ENCODE results near the gene FRY. TPM values are rescaled to one million over a fixed set of nuclear protein-coding genes. Genes with fewer than 3 reads are reported as not detected.

FRY gene
- total RNA-seq, 1 experiment from 2014 or later, result 11.7 TPM

DNA sequence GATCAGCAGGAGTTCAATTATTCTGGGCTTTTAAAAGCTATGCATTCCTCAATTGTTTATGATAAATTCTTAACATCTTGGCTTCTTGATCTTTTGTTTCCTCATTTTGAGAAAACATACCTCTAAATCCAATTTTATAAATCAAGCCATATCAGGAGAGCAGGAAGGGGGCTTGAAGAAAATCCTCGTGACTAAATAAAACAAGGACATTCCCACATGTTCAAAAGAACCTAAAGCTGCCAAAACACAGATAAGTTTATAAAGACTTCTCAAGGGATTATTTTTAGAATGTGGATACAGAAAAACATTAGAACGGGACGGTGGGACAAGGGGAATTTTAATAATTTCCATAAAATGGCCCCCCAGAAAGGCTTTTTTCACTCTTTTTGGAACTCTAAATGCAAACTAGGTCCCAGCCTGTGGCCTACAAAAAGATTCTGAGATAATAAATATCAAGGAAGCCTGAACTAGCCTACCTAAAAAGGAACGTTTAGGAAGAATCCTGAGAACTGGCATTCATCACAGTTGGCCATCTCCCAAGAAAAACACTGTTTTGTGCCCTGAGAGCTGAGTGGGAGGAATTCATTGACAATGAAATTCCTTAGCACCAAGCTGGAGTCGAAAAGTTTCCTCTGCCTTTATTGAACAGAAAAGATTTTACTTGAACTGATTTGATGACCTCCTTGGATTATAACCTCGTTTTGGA lies 253.5 kb downstream of the FRY start:
- no peak for DNase-seq (ENCODE audit: extremely low read depth, low read depth)

DNA sequence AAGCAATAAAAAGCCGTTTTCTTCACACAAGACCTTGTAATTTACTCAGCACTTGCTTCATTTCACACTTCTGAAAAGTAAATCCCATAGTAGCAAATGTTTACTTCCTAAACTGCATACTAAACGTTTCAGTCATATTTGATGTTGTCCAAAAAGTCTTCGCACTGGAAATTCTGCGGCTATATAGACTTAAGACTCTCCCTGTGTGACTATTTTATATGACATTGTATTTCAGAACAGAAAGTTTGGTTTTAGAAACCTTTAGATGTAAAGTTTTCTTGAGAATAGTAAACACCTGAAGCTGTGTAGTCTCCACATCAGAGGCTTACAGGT lies 254.0 kb downstream of the FRY start:
- DNase-seq (ENCODE audit: extremely low read depth, low read depth), result no peak

DNA sequence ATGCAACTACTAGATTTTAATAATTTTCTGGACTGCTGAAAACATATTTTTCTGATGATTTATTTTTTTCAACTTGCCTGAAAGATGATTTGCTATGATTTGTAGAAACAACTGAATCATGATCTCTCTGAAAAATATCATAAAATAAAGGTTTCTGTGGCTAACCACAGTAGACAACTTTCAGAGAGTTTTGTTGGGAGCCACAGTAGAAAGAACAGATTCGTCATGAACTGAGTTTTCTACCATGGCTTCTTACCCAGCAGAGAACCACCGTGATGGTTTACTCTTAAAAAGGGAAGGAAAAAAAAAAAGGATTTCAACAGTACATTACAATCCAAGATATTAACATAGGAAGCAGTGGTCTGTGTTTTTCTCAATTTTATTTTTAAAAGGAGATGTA lies 265.6 kb downstream of the FRY start:
- DNase-seq (ENCODE audit: extremely low read depth, low read depth), result no peak

DNA sequence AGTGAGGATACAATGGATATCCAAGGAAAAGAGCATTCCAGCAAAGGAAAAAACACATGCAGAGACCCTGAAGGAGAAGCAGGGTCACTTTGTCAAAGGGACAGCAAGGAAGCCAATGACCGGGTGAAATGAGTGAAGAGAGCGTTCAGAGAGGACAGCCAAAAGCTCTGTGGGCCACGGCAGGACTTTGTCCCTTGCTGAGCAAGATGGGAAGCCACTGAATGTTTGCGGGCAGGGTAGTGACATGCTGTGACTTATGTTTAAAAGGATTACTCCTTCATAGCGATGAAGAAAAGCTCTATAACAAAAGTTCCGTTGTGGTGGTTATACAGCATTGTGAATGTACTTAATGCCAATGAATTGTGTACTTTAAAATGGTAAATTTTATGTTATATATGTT lies 267.1 kb downstream of the FRY start:
- no peak for DNase-seq (ENCODE audit: extremely low read depth, low read depth)

DNA sequence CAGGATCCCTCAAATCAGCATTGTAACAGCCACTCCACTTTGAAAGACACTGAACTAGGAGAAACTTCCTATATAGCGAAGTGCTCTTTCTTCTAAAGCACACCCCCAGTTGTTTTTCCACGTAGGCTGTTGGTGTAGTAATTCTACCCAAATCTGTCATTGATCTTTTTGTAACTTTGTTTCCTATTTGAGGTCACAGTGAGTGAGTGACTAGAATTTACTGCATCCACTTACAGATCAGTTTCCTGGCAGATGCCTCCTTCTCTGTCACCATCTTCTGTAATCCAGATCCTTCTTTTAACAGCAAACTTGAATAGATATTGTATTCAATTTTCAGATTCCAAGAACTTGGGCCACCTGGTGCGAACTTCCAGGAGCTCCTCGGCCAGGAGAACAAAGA lies 268.3 kb downstream of the FRY start:
- no peak for DNase-seq (ENCODE audit: extremely low read depth, low read depth)

DNA sequence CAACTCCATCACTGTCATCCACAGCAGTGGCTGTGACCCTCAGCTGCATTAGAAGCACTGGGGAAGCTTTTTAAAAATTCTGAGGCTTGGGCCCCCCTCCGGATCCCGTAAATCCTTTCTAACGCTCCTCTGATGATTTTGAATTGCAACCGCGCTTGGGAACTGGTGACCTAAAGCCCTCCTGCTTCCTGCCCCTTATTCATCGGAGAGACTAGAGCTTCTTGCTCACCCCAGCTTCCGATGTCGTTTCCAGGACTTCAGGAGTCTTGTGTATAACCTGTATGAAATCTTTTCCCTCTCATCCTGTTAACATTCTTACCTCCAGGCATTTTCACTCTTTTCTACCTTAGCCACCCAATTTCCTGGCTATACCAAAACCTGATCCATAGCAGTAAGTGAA lies 268.8 kb downstream of the FRY start:
- no peak for DNase-seq (ENCODE audit: extremely low read depth, low read depth)

DNA sequence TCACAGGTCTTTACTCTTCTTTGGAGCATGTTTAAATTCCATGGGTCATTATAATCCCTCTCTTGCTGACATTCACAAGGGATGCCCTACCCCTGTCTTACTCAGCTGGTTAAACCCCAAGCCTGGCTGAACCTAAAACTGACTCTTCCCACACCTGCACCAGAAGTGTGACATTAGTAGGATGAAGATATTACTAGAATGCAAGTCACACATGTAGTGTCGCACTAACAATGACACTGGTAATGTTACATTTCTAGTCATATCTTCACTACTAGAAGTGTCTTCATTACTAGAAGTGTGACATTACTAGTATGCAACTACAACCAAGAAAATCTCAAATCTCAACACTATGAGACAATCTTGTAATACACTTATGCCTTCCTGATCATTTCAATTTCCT lies 269.3 kb downstream of the FRY start:
- DNase-seq (ENCODE audit: extremely low read depth, low read depth), result no peak

DNA sequence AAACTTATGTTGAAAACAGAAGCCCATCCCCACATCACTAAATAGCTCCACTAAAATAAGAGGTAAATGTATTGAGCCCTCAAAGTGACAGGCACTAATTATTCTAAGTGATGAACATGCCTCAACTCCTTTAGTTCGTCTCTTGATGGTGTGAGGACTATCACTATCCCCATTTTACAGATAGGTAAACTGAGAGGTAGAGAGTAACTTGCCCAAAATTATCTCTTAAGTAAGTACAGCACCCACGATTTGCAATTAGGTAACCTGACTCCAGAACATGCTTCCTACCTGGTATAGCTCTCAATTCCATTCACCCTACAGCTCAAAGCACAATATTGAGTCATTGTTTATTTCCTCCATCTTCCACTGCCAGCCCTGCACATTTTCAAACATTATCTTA lies 270.9 kb downstream of the FRY start:
- DNase-seq (ENCODE audit: extremely low read depth, low read depth), result no peak

DNA sequence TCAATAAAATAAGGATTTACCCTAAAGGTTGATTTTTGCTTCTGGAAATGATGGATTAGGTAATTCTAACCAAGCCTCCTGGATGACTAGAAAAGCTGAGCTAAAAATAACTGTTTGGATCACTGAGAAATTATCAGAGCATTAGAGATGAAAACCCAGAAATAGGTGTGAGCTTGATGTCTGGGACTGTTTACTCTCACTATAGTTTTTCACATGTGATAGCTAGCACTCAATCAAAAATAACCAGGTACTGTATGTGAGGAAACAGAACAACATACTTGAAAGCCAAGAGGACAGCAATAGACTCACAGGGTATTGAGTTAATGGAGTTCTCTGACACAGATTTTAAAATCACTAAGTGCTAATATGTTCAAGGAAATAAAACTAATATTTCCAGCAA lies 274.1 kb downstream of the FRY start:
- DNase-seq (ENCODE audit: extremely low read depth, low read depth), result no peak

DNA sequence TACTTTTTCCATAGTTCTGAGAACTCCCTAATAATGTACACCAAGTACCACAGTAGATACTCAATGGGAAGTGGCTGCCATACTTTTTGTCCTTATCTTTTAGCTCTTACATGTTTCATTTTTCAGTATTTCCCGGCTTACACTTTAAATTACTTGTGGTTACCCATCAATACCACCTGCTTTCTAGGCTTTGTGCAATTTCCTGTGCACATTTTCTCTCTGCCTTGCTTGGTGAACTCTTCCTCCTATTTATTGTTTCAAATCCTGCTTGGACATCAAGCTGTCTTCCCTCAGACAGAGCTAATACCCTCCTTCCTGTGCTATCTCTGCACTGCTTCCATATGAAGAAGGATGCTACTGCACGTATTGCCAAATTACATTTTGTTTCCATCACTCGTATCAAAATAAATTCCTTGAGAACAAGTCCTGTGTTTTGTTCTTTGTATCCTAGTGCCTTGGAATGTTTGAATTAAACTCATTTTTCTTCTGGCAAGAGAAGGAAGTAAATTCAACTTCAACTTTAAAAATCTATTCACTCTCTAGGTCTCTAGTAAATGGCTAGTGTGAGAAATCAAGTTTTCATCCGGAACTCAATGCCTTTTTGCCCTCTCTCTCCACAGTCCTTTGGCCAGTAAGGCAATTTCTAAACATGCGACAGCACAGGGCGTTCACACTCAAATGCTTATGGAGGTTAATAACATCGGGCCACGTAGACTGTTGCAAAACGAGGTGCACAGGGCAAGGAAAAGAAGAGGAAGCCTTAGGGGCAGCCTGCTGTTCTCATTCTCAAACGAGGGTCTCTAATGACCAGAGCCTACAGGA lies 277.9 kb downstream of the FRY start:
- DNase-seq (ENCODE audit: extremely low read depth, low read depth), result peak; percentile 1

DNA sequence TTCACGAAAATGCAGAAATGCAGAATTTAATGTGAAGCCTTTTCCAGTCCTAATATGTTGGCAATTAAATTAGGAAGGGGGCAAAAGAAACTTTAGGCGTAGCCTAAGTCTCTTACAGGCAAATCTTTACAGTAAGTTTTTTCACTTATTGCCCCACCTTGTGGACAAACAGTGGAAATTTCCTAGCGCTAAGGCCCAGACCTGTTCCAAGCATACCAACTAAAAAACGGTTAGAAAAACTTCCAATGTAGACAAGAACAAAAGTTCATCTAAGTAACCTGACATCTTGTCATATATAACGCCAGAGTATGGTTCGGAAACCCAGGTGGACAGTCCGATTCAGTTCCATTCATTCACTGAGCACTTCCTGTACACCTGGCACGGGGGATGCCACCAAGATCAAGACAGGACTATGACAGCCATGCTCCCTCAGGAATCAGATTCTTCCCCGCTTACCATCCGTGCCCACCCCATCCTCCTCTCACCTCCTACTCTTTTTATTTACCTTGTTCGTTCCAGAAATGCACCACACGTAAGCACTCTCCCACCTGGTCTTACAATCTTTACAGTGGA lies 278.6 kb downstream of the FRY start:
- peak; percentile 46 for DNase-seq (ENCODE audit: extremely low read depth, low read depth)

DNA sequence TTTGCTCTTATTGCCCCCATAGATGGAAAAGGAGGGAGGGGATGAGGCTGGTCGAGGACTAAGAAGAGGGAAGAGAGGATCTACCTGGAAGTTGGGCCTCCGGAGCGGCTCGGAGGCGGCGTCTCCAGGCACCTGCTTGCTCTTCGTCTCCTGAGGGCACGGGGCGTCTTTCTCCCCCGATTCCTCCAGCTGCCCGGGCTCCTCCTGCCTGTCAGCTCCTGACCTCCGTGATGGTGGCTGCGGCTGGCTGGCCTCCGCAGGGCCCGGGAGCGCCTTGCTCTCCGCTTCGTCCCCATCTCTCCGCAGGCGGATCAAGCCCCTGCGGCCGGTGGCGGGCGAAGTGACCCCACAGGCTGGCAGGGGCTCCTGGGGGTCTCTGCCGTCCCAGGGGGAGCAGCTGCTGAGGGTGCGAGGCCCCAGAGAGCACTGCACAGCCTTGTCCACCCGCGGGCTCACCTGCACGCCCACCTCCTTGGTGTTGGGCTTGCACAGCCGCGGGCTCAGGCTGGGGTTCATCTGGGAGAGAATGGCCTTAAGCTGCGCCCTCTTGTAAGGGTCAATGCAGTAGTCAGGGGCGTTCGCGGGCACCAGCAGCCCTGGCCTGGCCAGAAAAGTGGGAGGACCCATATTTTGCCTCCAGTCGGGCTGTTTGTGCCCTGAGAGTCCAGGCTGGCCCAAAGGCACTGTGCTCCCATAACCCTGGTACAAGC lies 279.8 kb downstream of the FRY start:
- DNase-seq (ENCODE audit: extremely low read depth, low read depth), result no peak

DNA sequence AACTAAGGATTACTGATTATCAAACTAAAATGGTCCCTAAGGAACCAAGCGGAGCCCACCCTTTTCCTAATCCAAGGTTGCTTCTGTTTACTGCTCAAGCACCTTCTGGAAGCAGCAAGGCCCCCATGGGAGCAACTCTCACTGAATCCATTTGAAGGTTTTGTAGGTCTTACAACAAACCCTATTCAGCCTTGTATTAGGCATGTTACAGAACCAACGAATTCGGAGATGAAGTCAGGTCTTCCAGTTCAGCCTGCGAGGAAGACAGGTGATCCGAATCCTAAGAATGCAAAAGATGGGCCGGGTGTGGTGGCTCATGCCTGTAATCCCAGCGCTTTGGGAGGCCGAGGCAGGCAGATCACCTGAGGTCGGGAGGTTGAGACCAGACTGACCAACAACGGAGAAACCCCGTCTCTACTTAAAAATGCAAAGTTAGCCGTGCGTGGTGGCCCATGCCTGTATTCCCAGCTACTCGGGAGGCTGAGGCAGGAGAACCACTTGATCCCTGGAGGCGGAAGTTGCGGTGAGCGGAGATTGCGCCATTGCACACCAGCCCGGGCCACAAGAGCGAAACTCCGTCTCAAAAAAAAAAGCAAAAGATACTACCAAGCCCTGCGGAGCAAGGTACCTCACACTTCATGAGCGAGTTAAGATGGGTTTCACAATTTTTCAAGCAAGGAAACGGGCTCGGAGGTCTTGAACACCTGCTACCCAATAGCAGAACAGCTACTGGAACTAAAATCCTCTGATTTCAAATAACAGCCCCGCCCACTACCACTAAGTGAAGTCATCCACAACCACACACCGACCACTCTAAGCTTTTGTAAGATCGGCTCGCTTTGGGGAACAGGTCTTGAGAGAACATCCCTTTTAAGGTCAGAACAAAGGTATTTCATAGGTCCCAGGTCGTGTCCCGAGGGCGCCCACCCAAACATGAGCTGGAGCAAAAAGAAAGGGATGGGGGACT lies 283.0 kb downstream of the FRY start:
- peak; percentile 35 for DNase-seq (ENCODE audit: extremely low read depth, low read depth)

DNA sequence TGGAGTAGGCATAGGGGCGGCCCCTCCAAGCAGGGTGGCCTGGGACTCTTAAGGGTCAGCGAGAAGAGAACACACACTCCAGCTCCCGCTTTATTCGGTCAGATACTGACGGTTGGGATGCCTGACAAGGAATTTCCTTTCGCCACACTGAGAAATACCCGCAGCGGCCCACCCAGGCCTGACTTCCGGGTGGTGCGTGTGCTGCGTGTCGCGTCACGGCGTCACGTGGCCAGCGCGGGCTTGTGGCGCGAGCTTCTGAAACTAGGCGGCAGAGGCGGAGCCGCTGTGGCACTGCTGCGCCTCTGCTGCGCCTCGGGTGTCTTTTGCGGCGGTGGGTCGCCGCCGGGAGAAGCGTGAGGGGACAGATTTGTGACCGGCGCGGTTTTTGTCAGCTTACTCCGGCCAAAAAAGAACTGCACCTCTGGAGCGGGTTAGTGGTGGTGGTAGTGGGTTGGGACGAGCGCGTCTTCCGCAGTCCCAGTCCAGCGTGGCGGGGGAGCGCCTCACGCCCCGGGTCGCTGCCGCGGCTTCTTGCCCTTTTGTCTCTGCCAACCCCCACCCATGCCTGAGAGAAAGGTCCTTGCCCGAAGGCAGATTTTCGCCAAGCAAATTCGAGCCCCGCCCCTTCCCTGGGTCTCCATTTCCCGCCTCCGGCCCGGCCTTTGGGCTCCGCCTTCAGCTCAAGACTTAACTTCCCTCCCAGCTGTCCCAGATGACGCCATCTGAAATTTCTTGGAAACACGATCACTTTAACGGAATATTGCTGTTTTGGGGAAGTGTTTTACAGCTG lies 283.9 kb downstream of the FRY start, which contains the start of the genes BRCA2 and ZAR1L:
TSS of gene BRCA2 (plus strand) at position 271 of the 790 bp plus-strand sequence. CDS start 953 bp downstream, outside the sequence.
TSS of gene ZAR1L (minus strand) at position 126 of the 790 bp plus-strand sequence. CDS start 3,438 bp downstream, outside the sequence.
- peak; percentile 78 for DNase-seq (ENCODE audit: extremely low read depth, low read depth)

DNA sequence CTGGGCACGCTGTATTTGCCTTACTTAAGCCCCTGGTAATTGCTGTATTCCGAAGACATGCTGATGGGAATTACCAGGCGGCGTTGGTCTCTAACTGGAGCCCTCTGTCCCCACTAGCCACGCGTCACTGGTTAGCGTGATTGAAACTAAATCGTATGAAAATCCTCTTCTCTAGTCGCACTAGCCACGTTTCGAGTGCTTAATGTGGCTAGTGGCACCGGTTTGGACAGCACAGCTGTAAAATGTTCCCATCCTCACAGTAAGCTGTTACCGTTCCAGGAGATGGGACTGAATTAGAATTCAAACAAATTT lies 284.4 kb downstream of the FRY start:
- no peak for DNase-seq (ENCODE audit: extremely low read depth, low read depth)

DNA sequence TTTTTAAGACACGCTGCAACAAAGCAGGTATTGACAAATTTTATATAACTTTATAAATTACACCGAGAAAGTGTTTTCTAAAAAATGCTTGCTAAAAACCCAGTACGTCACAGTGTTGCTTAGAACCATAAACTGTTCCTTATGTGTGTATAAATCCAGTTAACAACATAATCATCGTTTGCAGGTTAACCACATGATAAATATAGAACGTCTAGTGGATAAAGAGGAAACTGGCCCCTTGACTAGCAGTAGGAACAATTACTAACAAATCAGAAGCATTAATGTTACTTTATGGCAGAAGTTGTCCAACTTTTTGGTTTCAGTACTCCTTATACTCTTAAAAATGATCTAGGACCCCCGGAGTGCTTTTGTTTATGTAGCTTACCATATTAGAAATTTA lies 284.9 kb downstream of the FRY start:
- no peak for DNase-seq (ENCODE audit: extremely low read depth, low read depth)

DNA sequence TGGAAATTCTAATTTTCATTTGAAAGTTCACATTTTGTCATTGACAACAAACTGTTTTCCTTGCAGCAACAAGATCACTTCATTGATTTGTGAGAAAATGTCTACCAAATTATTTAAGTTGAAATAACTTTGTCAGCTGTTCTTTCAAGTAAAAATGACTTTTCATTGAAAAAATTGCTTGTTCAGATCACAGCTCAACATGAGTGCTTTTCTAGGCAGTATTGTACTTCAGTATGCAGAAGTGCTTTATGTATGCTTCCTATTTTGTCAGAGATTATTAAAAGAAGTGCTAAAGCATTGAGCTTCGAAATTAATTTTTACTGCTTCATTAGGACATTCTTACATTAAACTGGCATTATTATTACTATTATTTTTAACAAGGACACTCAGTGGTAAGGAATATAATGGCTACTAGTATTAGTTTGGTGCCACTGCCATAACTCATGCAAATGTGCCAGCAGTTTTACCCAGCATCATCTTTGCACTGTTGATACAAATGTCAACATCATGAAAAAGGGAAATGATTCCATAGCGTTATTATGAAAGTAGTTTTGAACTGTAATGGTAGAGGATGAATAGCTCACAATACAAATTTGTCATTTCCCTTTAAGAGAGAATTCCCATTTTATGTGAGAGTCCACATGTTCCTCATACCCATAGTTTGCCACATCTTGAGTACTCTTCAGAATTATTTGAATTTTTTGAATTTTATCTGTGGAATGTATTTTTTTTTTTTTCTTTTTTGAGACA lies 286.3 kb downstream of the FRY start:
- DNase-seq (ENCODE audit: extremely low read depth, low read depth), result no peak

DNA sequence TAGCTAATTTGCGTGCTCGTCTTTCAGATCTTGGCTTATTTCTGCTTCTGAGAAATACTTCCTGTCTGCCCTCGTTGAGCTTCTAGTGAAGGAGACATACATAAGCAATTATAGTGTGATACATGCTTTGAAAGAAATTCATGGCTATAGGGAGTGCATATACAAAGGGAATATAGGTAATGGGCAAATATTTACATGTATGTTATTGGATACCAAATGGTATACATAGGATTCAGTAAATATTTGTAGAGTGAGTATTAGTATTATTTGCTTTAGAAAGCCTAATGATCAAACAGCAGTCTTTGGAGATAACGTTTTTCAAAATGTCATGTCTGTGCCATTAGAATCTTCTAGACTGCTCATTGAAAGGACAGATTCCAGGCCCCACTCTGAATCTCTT lies 289.0 kb downstream of the FRY start:
- DNase-seq (ENCODE audit: extremely low read depth, low read depth), result no peak

DNA sequence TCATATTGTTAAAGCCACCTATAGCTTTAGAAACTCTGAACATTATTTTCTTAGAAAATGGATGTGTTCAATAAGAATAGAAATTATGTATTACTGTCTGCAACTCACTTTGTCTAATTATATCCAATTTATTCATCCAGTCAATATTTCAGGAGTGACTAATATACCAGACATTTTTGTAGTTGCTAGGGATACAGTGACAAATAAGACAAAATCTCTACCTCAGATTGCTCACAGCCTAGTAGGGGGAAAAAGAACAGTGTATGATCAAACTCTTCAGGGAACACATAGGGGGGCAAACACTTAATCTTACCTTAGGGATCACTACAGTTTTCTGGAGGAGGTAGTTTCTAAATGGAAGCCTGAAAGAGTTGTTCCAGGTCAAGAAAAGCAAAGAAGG lies 292.3 kb downstream of the FRY start:
- DNase-seq (ENCODE audit: extremely low read depth, low read depth), result no peak
